ENCODE measurements around the gene TAF8.

DNA sequence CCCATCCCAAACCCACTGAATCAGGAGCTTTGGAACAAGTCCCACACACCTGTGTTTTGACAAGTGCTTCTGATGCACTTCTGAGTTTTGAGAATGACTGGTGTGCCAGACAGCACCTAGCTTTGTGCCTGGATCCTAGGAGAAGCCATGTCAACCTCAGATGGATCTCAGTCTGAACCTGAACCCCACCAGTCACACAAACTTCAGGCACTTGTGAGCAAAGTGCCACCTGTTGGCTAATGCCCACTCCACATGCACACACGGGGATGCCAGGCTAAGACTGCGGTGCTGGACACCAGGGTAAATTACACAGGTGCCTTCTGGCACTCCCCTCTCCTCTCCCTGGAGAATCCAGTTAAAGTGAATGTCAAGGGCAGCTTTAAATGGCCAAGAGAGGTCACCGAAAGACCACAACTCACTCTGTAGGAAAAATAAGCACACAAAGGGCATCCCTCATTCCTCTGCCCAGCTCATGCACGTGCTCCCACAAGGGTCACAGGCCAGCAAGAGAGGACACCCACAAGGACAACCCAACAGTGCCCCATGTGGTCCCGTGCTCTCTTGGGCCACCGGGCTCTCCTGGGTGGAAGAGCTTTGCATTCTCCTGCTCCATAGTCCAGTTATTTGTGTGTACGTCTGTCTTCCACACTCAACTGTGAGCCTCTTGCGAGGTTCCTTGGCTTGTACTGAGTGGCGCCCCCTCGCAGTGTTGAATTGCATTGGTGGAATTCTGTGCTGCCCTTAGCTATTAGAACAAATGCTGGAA lies 45.6 kb downstream of the TAF8 start:
- no peak for TF ChIP-seq POLR2A (IDR thresholded peaks at IDR 0.05)
- TF ChIP-seq, protein P1, sequence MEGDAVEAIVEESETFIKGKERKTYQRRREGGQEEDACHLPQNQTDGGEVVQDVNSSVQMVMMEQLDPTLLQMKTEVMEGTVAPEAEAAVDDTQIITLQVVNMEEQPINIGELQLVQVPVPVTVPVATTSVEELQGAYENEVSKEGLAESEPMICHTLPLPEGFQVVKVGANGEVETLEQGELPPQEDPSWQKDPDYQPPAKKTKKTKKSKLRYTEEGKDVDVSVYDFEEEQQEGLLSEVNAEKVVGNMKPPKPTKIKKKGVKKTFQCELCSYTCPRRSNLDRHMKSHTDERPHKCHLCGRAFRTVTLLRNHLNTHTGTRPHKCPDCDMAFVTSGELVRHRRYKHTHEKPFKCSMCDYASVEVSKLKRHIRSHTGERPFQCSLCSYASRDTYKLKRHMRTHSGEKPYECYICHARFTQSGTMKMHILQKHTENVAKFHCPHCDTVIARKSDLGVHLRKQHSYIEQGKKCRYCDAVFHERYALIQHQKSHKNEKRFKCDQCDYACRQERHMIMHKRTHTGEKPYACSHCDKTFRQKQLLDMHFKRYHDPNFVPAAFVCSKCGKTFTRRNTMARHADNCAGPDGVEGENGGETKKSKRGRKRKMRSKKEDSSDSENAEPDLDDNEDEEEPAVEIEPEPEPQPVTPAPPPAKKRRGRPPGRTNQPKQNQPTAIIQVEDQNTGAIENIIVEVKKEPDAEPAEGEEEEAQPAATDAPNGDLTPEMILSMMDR (IDR thresholded peaks at IDR 0.05 in 4 of 5, conservative IDR thresholded peaks at IDR 0.05 in 1 of 5): no peak
